Fibroblast of lung (primary cell): ENCODE results near the gene KAZALD1. TPM values are rescaled to one million over a fixed set of nuclear protein-coding genes. Genes with fewer than 3 reads are reported as not detected.

Experiments
- DNase-seq, 2 donors: peaks; one replicate each; pipeline versions ENCODE4 v3.0.0 to v3.0.0-alpha.2; 2010; ENCODE audit warnings: low read depth in 2 of 2
- H2AFZ ChIP-seq: 2 replicates; pipeline ENCODE4 v1.5.1; 2012; ENCODE audit warnings: low read length, control low read depth, inconsistent platforms
- H3K27ac ChIP-seq: 2 replicates; pipeline ENCODE4 v1.5.1; 2011; ENCODE audit warnings: low read length, control low read depth; ENCODE audit not compliant: insufficient read depth
- H3K27me3 ChIP-seq: 2 replicates; pipeline ENCODE4 v1.5.1; 2011; ENCODE audit warnings: mild to moderate bottlenecking, low read length; ENCODE audit not compliant: control insufficient read depth, insufficient read depth
- H3K36me3 ChIP-seq: 2 replicates; pipeline ENCODE4 v1.5.1; 2011; ENCODE audit warnings: low read length; ENCODE audit not compliant: control insufficient read depth, insufficient read depth
- H3K4me1 ChIP-seq: 2 replicates; pipeline ENCODE4 v1.5.1; 2011; ENCODE audit warnings: low read length; ENCODE audit not compliant: control insufficient read depth, insufficient read depth; ENCODE audit errors: extremely low read depth
- H3K4me2 ChIP-seq: 2 replicates; pipeline ENCODE4 v1.5.1; 2011; ENCODE audit warnings: low read length, control low read depth; ENCODE audit not compliant: insufficient read depth; ENCODE audit errors: extremely low read depth
- H3K4me3 ChIP-seq, 4 experiments: fragments of 200-600 bp in 1 of 4; sonication (generic) in 1 of 4; replicated peaks in 1 of 4; 2 replicates each; pipeline ENCODE4 v1.5.1; 2011 to 2016; ENCODE audit warnings: low read length in 4 of 4, low read depth in 3 of 4, mild to moderate bottlenecking in 3 of 4, control low read depth in 2 of 4, inconsistent platforms in 1 of 4, mixed read lengths in 1 of 4; ENCODE audit not compliant: insufficient read depth in 1 of 4; ENCODE audit errors: control extremely low read depth in 1 of 4
- H3K79me2 ChIP-seq: 2 replicates; pipeline ENCODE4 v1.5.1; 2012; ENCODE audit warnings: mild to moderate bottlenecking, low read length, inconsistent platforms; ENCODE audit not compliant: control insufficient read depth, insufficient read depth
- H3K9ac ChIP-seq: 2 replicates; pipeline ENCODE4 v1.5.1; 2011; ENCODE audit warnings: mild to moderate bottlenecking, low read length, control low read depth; ENCODE audit not compliant: insufficient read depth
- H3K9me3 ChIP-seq: 2 replicates; pipeline ENCODE4 v1.5.1; 2012; ENCODE audit warnings: low read depth, low read length; ENCODE audit not compliant: control insufficient read depth, insufficient read depth
- H4K20me1 ChIP-seq: 2 replicates; pipeline ENCODE4 v1.5.1; 2011; ENCODE audit warnings: low read length; ENCODE audit not compliant: control insufficient read depth, insufficient read depth; ENCODE audit errors: extremely low read depth
- CTCF ChIP-seq, 2 donors: IDR thresholded peaks in 1 of 2; conservative IDR thresholded peaks in 1 of 2; 1 replicate in 1 of 2; 2 replicates in 1 of 2; pipeline ENCODE4 v1.5.1; 2011 to 2012; ENCODE audit warnings: low read length in 2 of 2, control low read depth in 1 of 2, inconsistent platforms in 1 of 2, low read depth in 1 of 2, mild to moderate bottlenecking in 1 of 2
- EZH2 ChIP-seq: IDR thresholded peaks from 2 replicates; pipeline ENCODE4 v1.5.1; 2012; ENCODE audit warnings: low read length, control low read depth, mild to moderate bottlenecking; ENCODE audit errors: missing control alignments
- polyA plus RNA-seq, 2 donors: library from polyadenylated mRNA; depleted of rRNA in 1 of 2; stranded (reverse) in 1 of 2; unstranded in 1 of 2; fragments of >200 nt; gene quantifications; 2 replicates each; pipeline ENCODE4 v1.2.1, GENCODE V29; 2011 to 2012; ENCODE audit warnings: missing spikeins in 1 of 2
- total RNA-seq: library from RNA; depleted of rRNA; stranded (reverse); fragments of >200 nt; gene quantifications from 2 replicates; pipeline ENCODE4 v1.2.1, GENCODE V29; 2014

Gene KAZALD1
- total and polyA plus RNA-seq, 2 donors (not counting 1 experiment from before 2014, with no cell fraction given): 4.6 to 19.8 TPM

- Histone ChIP-seq H4K20me1 (no peaks in the 10 kb centered on the region), H3K27ac (no peak overlapping the region), H3K9me3 (no peaks in the 10 kb centered on the region), H3K9ac (no peak overlapping the region), H3K4me2 (no peak overlapping the region), H3K36me3 (no peaks in the 10 kb centered on the region), H3K4me3 (no peak overlapping the region), H2AFZ (no peak overlapping the region), H3K27me3 (peaks cover 12% of the 10 kb centered on the region), H3K79me2 (no peaks in the 10 kb centered on the region), H3K4me1 (peaks cover 2% of the 10 kb centered on the region)
- no peak for TF ChIP-seq CTCF (conservative IDR thresholded peaks at IDR 0.05 in 1 of 2, IDR thresholded peaks at IDR 0.05 in 1 of 2; ENCODE audit: low read depth in 1 of 2, low read length in 2 of 2)
- no peak for TF ChIP-seq EZH2
- DNase-seq: no peak
Measured at GRCh38 chr10:101089520-101090299, 27.9 kb downstream of the KAZALD1 start.

GRCh38 chr10:101090597-101090996 lies 28.8 kb downstream of the KAZALD1 start:
- TF ChIP-seq CTCF (conservative IDR thresholded peaks at IDR 0.05 in 1 of 2, IDR thresholded peaks at IDR 0.05 in 1 of 2; ENCODE audit: low read depth in 1 of 2, low read length in 2 of 2): no peak
- TF ChIP-seq EZH2: no peak
- Histone ChIP-seq H3K4me3 (no peak overlapping the region), H3K27ac (no peak overlapping the region), H3K27me3 (peaks cover 12% of the 10 kb centered on the region), H3K79me2 (no peaks in the 10 kb centered on the region), H3K36me3 (no peaks in the 10 kb centered on the region), H2AFZ (no peak overlapping the region), H4K20me1 (no peaks in the 10 kb centered on the region), H3K4me1 (peaks cover 2% of the 10 kb centered on the region), H3K4me2 (no peak overlapping the region), H3K9me3 (no peaks in the 10 kb centered on the region), H3K9ac (no peak overlapping the region)
- no peak for DNase-seq

GRCh38 chr10:101091546-101092290 lies 29.9 kb downstream of the KAZALD1 start:
- no peak for TF ChIP-seq EZH2
- no peak for TF ChIP-seq CTCF (conservative IDR thresholded peaks at IDR 0.05 in 1 of 2, IDR thresholded peaks at IDR 0.05 in 1 of 2; ENCODE audit: low read depth in 1 of 2, low read length in 2 of 2)
- Histone ChIP-seq H3K9ac (no peak overlapping the region), H3K4me1 (peaks cover 2% of the 10 kb centered on the region), H2AFZ (no peak overlapping the region), H3K4me3 (no peak overlapping the region), H3K27ac (no peak overlapping the region), H3K36me3 (no peaks in the 10 kb centered on the region), H3K4me2 (no peak overlapping the region), H4K20me1 (no peaks in the 10 kb centered on the region), H3K27me3 (peaks cover 12% of the 10 kb centered on the region), H3K79me2 (no peaks in the 10 kb centered on the region), H3K9me3 (no peaks in the 10 kb centered on the region)
- DNase-seq: no peak
